ENCODE measurements around the gene CERS2.
A peak's percentile ranks its signal among the peaks of the same experiment; 100 is the strongest.
"Not testable (repeated sequence)": the region's sequence is repeated elsewhere in the genome, so short reads cannot be mapped to it uniquely, and the experiment has no call there.

The CERS2 gene

GRCh38 chr1:150971583-150972416, 2.8 kb downstream of the CERS2 start:
- DNase-seq = peak in 6 of 56 donors; percentile 3 to 21 (median 9)

- peak in 25 of 56 donors; percentile 5 to 47 (median 22) for DNase-seq
Observed at GRCh38 chr1:150970808-150971582, 3.6 kb downstream of the CERS2 start.

- DNase-seq = no peak
Observed at GRCh38 chr1:150969626-150970025, 5.0 kb downstream of the CERS2 start.

- peak in 49 of 56 donors; percentile 18 to 87 (median 62) for DNase-seq
Observed at GRCh38 chr1:150968491-150968890, 6.1 kb downstream of the CERS2 start.

- no peak for DNase-seq
Observed at GRCh38 chr1:150967936-150968335, 6.7 kb downstream of the CERS2 start.

GRCh38 chr1:150966011-150966410, 8.6 kb downstream of the CERS2 start:
- DNase-seq = peak in 20 of 56 donors; percentile 5 to 41 (median 17)

- DNase-seq = no peak
Observed at GRCh38 chr1:150965605-150966004, 9.0 kb downstream of the CERS2 start.

GRCh38 chr1:150964164-150964489, 10.5 kb downstream of the CERS2 start:
- no peak for DNase-seq

- no peak for DNase-seq
Observed at GRCh38 chr1:150963321-150964163, 11.1 kb downstream of the CERS2 start.

- DNase-seq = no peak
Observed at GRCh38 chr1:150961756-150962155, 12.9 kb downstream of the CERS2 start.

GRCh38 chr1:150960646-150961045, 14.0 kb downstream of the CERS2 start:
- no peak for DNase-seq

- DNase-seq = no peak
Observed at GRCh38 chr1:150957666-150958065, 17.0 kb downstream of the CERS2 start.

GRCh38 chr1:150955280-150955679, 19.4 kb downstream of the CERS2 start:
- no peak for DNase-seq

GRCh38 chr1:150954708-150955107, 19.9 kb downstream of the CERS2 start:
- no peak for DNase-seq

- no peak for DNase-seq
Observed at GRCh38 chr1:150944856-150945255, 29.8 kb downstream of the CERS2 start.

- DNase-seq = no peak
Observed at GRCh38 chr1:150931773-150932172, 42.9 kb downstream of the CERS2 start.

- not testable (repeated sequence) for DNase-seq
Observed at GRCh38 chr1:150928775-150929174, 45.9 kb downstream of the CERS2 start.

- no peak for DNase-seq
Observed at GRCh38 chr1:150928286-150928685, 46.3 kb downstream of the CERS2 start.

- DNase-seq = no peak
Observed at GRCh38 chr1:150927624-150928023, 47.0 kb downstream of the CERS2 start.

- peak in 55 of 56 donors; percentile 68 to 95 (median 88) for DNase-seq
Observed at GRCh38 chr1:150926097-150926741, 48.4 kb downstream of the CERS2 start, which contains the start of gene SETDB1. TSS of gene SETDB1 (plus strand) at chr1:150926363. CDS start at chr1:150927715, 1,352 bp downstream.

- DNase-seq = no peak
Observed at GRCh38 chr1:150925080-150925479, 49.6 kb downstream of the CERS2 start.

Measured in nucleus accumbens (tissue), 56 donors.